ENCODE results near the gene CTSD. TPM values are rescaled to one million over a fixed set of nuclear protein-coding genes. Genes with fewer than 3 reads are reported as not detected.

CTSD gene
- total RNA-seq, 1 experiment from 2014 or later: 158 TPM

- no peak overlapping the region for H3T11ph ChIP-seq (ENCODE audit: low read length)
- no peaks in the 10 kb centered on the region for H4K20me1 ChIP-seq (ENCODE audit: control insufficient read depth, insufficient read depth, insufficient read length)
- H2BK12ac ChIP-seq (ENCODE audit: insufficient read length, low read depth, low read length): no peak overlapping the region
- no peak overlapping the region for H3K4ac ChIP-seq (ENCODE audit: low read depth, low read length)
- no peak for TF ChIP-seq CTCF (conservative IDR thresholded peaks at IDR 0.05)
- H3K18ac ChIP-seq (ENCODE audit: insufficient read length, low read depth, low read length): no peak overlapping the region
- H2BK120ac ChIP-seq (ENCODE audit: low read depth, low read length, poor library complexity, severe bottlenecking): no peak overlapping the region
- no peak overlapping the region for H2BK15ac ChIP-seq (ENCODE audit: low read depth, low read length)
- Mint-ChIP-seq H3K9me3 (no peaks in the 10 kb centered on the region), H3K4me3 (no peak overlapping the region), H3K27ac (no peak overlapping the region), H3K36me3 (ENCODE audit: insufficient read depth in 1 of 3, low read depth in 3 of 3) (no peaks in the 10 kb centered on the region), H3K27me3 (ENCODE audit: low read depth) (peaks cover 69% of the 10 kb centered on the region), H3K4me1 (peaks cover 0 to 2% of the 10 kb centered on the region in 2 experiments; a peak in 1 of 4 replicates)
- H3K23ac ChIP-seq (ENCODE audit: insufficient read length, low read depth, low read length): no peak overlapping the region
- no peak overlapping the region for H3K27ac ChIP-seq (ENCODE audit: insufficient read length, low read depth, low read length)
- WGBS (ENCODE audit: extremely low coverage, insufficient read length, low lambda C conversion rate): no CpG with 5 or more reads among the region's 6 CpGs
- H3K9ac ChIP-seq (ENCODE audit: extremely low read depth, insufficient read length, low read length): no peak overlapping the region
- no peak overlapping the region for H3K4me2 ChIP-seq (ENCODE audit: insufficient read depth, insufficient read length, low read length)
- no peaks in the 10 kb centered on the region for H3K27me3 ChIP-seq (ENCODE audit: insufficient read depth, low read length)
- H4K5ac ChIP-seq (ENCODE audit: insufficient read length, low read depth, low read length): no peak overlapping the region
- no peak overlapping the region for H2BK20ac ChIP-seq (ENCODE audit: low read depth, low read length, poor library complexity, severe bottlenecking)
- H3K4me1 ChIP-seq (ENCODE audit: insufficient read depth, low read length): no peaks in the 10 kb centered on the region
- H4K8ac ChIP-seq (replicated peaks; ENCODE audit: insufficient read length, low read depth, low read length): no peak overlapping the region
- H2BK5ac ChIP-seq (ENCODE audit: insufficient read length, low read length): no peak overlapping the region
- no peaks in the 10 kb centered on the region for H3K23me2 ChIP-seq (ENCODE audit: insufficient read length, low read depth, low read length, poor library complexity, severe bottlenecking)
- no peak overlapping the region for H4K91ac ChIP-seq (ENCODE audit: insufficient read length, low read depth, low read length)
- H3K79me1 ChIP-seq (ENCODE audit: insufficient read depth, low read depth, low read length, poor library complexity, severe bottlenecking): no peaks in the 10 kb centered on the region
- DNase-seq: no peak
- no peaks in the 10 kb centered on the region for H3K9me3 ChIP-seq (ENCODE audit: control insufficient read depth, low read depth, low read length)
- no peak overlapping the region for H2AK5ac ChIP-seq (ENCODE audit: insufficient read length, low read length)
- H3K79me2 ChIP-seq (ENCODE audit: insufficient read depth, low read length): no peaks in the 10 kb centered on the region
- H3K14ac ChIP-seq (ENCODE audit: insufficient read depth, low read length): no peak overlapping the region
- no peak overlapping the region for H3K56ac ChIP-seq (ENCODE audit: insufficient read length, low read depth, low read length)
- no peak overlapping the region for H2AFZ ChIP-seq (ENCODE audit: low read length)
Observed at GRCh38 chr11:1791912-1792311, 28.2 kb upstream of the CTSD start.
